Lower lobe of right lung (tissue), 2 donors: Measurements from ENCODE around the gene ABCC4. TPM values are rescaled to one million over a fixed set of nuclear protein-coding genes. Genes with fewer than 3 reads are reported as not detected.
"Not testable (repeated sequence)": the region's sequence is repeated elsewhere in the genome, so short reads cannot be mapped to it uniquely, and the experiment has no call there.

Experiments used
- ATAC-seq, 2 donors: fragments of 200-7000 bp; cut with Tn5 transposase; one replicate each; pipeline ENCODE4 v1.9.1; 2020 to 2022; ENCODE audit warnings: mild to moderate bottlenecking in 2 of 2, moderate library complexity in 2 of 2
- DNase-seq: peaks from one replicate; pipeline ENCODE4 v3.0.0-alpha.2; 2020
- H3K27ac ChIP-seq: fragments of 200-600 bp; one replicate; pipeline ENCODE4 v1.8.0; 2022
- H3K27me3 ChIP-seq: fragments of 200-600 bp; one replicate; pipeline ENCODE4 v1.8.0; 2022; ENCODE audit warnings: low read depth
- H3K36me3 ChIP-seq: fragments of 200-600 bp; one replicate; pipeline ENCODE4 v1.8.0; 2022; ENCODE audit warnings: mild to moderate bottlenecking
- H3K4me1 ChIP-seq: fragments of 200-600 bp; one replicate; pipeline ENCODE4 v1.8.0; 2022
- H3K4me3 ChIP-seq: fragments of 200-600 bp; one replicate; pipeline ENCODE4 v1.8.0; 2022; ENCODE audit warnings: mild to moderate bottlenecking
- H3K9me3 ChIP-seq: fragments of 200-600 bp; one replicate; pipeline ENCODE4 v1.8.0; 2022
- CTCF ChIP-seq: fragments of 200-600 bp; IDR thresholded peaks from one replicate; pipeline ENCODE4 v1.8.0; 2022; ENCODE audit warnings: antibody characterized with exemption, mild to moderate bottlenecking
- intact Hi-C: fragments of 100-400 bp; cut with DNase I; formaldehyde crosslinking; loops from one replicate; pipeline ENCODE4 v1.11.0; 2022
- total RNA-seq: library from RNA; stranded (reverse); fragmentation: NEBNext Ultra II Directional; extraction: Animal tissue kit (Norgen Biotek cat#: 25700); gene quantifications from one replicate; pipeline ENCODE4 v1.2.1, GENCODE V29; 2021
- donor health status: DM: no; HTN: yes; CAD: no; lungs with severe emphysema.

The ABCC4 gene
- total RNA-seq, 1 donor from 2014 or later: 32.2 TPM

DNA sequence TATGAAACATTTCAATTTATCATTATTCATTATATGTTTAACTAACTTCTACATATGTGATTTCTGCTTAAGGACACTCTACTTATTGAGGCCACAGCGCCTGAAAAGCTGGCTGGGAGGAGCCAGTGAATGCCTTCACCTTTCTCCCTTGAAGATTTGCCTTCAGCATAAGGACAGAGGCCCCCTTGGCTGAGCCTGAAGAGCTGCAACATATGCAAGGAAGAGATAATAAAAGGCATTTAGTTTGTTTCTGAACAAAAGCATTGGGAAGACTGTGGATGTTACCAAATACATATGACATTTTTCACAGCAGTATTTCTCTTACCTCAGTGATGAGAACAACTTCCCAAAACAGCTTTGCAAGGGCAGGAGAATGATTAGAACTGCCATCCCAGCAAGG is 92.1 kb downstream of the ABCC4 start:
- H3K4me1 ChIP-seq: no peaks in the 10 kb centered on the region
- H3K9me3 ChIP-seq: no peaks in the 10 kb centered on the region
- H3K36me3 ChIP-seq: peaks cover 51% of the 10 kb centered on the region
- no peak overlapping the region for H3K27ac ChIP-seq
- DNase-seq (no peak), ATAC-seq (no peak)
- intact Hi-C loops: no loop called here
- TF ChIP-seq CTCF: no peak
- no peaks in the 10 kb centered on the region for H3K27me3 ChIP-seq
- no peak overlapping the region for H3K4me3 ChIP-seq

GRCh38 chr13:95207769-95208366 is 93.4 kb downstream of the ABCC4 start:
- Histone ChIP-seq H3K9me3 (no peaks in the 10 kb centered on the region), H3K36me3 (peaks cover 56% of the 10 kb centered on the region), H3K27me3 (no peaks in the 10 kb centered on the region), H3K27ac (no peak overlapping the region), H3K4me1 (no peaks in the 10 kb centered on the region), H3K4me3 (no peak overlapping the region)
- ATAC-seq: no peak
- DNase-seq: no peak
- intact Hi-C loops: no loop called here
- no peak for TF ChIP-seq CTCF

DNA sequence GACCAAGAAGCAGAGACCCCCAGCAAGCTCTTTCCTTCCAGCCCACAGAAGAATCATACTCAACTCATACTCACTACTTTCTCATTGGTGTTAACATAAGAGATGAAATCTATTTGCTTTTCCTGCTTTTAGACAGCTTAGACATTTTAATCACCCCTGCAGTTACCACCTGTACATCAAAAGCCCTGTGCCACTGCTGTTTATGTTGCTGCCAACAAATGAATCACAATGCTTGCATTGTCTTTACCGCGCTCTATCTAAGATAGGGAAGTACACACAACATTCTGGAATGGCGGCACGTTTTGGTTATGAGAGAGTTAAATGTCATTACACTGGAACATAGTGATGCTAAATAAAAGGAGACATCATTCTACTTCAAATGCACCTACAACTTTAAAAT is 95.1 kb downstream of the ABCC4 start:
- Histone ChIP-seq H3K4me1 (no peaks in the 10 kb centered on the region), H3K36me3 (peaks cover 64% of the 10 kb centered on the region), H3K4me3 (no peak overlapping the region), H3K27ac (no peak overlapping the region), H3K27me3 (no peaks in the 10 kb centered on the region), H3K9me3 (no peaks in the 10 kb centered on the region)
- no peak for DNase-seq
- TF ChIP-seq CTCF: no peak
- intact Hi-C loops: no loop called here
- no peak for ATAC-seq

- Histone ChIP-seq H3K27ac (no peak overlapping the region), H3K27me3 (no peaks in the 10 kb centered on the region), H3K4me1 (no peaks in the 10 kb centered on the region), H3K9me3 (no peaks in the 10 kb centered on the region), H3K4me3 (no peak overlapping the region), H3K36me3 (peaks cover 58% of the 10 kb centered on the region)
- ATAC-seq (no peak), DNase-seq (no peak)
- no peak for TF ChIP-seq CTCF
- intact Hi-C loops: no loop called here
These were observed 97.0 kb downstream of the ABCC4 start for GRCh38 chr13:95204231-95204765.

- Histone ChIP-seq H3K27me3 (no peaks in the 10 kb centered on the region), H3K9me3 (no peaks in the 10 kb centered on the region), H3K27ac (no peak overlapping the region), H3K4me3 (no peak overlapping the region), H3K4me1 (no peaks in the 10 kb centered on the region), H3K36me3 (peaks cover 48% of the 10 kb centered on the region)
- intact Hi-C loops: no loop called here
- TF ChIP-seq CTCF: no peak
- DNase-seq: no peak
- ATAC-seq: no peak
These were observed 99.2 kb downstream of the ABCC4 start for GRCh38 chr13:95201814-95202651.

DNA sequence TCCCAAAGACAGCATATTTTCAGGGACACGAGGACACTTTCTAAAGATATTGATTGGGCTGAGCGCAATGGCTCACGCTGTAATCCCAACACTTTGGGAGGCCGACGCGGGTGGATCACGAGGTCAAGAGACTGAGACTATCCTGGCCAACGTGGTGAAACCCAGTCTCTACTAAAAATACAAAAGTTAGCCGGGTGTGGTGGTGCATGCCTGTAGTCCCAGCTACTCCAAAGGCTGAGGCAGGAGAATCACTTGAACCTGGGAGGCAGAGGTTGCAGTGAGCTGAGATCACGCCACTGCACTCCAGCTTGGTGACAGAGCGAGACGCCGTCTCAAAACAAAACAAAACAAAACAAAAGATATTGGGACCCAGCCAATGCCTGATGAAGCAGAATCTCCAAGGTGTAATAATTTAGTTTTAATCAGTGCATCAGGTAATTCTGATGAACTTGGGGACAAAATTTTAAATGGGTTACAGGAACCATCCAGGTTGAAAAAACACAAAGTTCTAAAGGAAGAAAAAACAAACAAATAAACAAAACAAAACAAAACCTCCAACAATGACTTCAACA is 100.8 kb downstream of the ABCC4 start:
- peaks cover 33% of the 10 kb centered on the region for H3K36me3 ChIP-seq
- DNase-seq, H3K9me3 ChIP-seq, ATAC-seq, intact Hi-C loops, H3K4me1 ChIP-seq, H3K27me3 ChIP-seq, H3K27ac ChIP-seq, H3K4me3 ChIP-seq: not testable (repeated sequence)
